HL-60 (cell line): ENCODE measurements around the gene DNAJC24.
A peak's percentile ranks its signal among the peaks of the same experiment; 100 is the strongest.

Source experiments
- DNase-seq, 2 experiments: peaks; one replicate each; pipeline ENCODE4 v3.0.0-alpha.2; 2010 to 2020; ENCODE audit warnings: low read depth in 1 of 2, low spot score in 1 of 2
- H3K27ac ChIP-seq: fragments of 250-450 bp; sonication (Bioruptor Pico); replicated peaks from 2 replicates; pipeline ENCODE4 v1.5.1; 2020; ENCODE audit warnings: mild to moderate bottlenecking, moderate library complexity
- H3K27me3 ChIP-seq: fragments of 250-450 bp; sonication (Bioruptor Pico); 2 replicates; pipeline ENCODE4 v1.5.1; 2021; ENCODE audit warnings: mild to moderate bottlenecking, moderate library complexity; ENCODE audit not compliant: insufficient read depth, poor library complexity, severe bottlenecking
- H3K4me3 ChIP-seq: replicated peaks from 2 replicates; pipeline ENCODE4 v1.5.1; 2011; ENCODE audit warnings: mild to moderate bottlenecking, control low read depth, low read length; ENCODE audit not compliant: insufficient read depth
- CTCF ChIP-seq: IDR thresholded peaks from one replicate; pipeline ENCODE4 v1.5.1; 2011; ENCODE audit warnings: low read length, control low read depth, inconsistent platforms; ENCODE audit not compliant: insufficient read depth
- GABPA ChIP-seq: IDR thresholded peaks from 2 replicates; pipeline ENCODE4 v1.6.1; 2012; ENCODE audit warnings: low read depth
- POLR2AphosphoS5 ChIP-seq: IDR thresholded peaks from 2 replicates; pipeline ENCODE4 v1.6.1; 2012; ENCODE audit warnings: low read depth
- REST ChIP-seq: IDR thresholded peaks from 2 replicates; pipeline ENCODE4 v1.6.1; 2012; ENCODE audit warnings: low read depth; ENCODE audit not compliant: insufficient replicate concordance
- SPI1 ChIP-seq: IDR thresholded peaks from 2 replicates; pipeline ENCODE4 v1.6.1; 2012; ENCODE audit warnings: low read depth, mild to moderate bottlenecking, borderline replicate concordance

DNAJC24 gene

GRCh38 chr11:31397239-31397834, 27.7 kb downstream of the DNAJC24 start:
- DNase-seq = no peak
- Histone ChIP-seq H3K4me3 (no peak overlapping the region), H3K27me3 (no peaks in the 10 kb centered on the region), H3K27ac (no peak overlapping the region)
- TF ChIP-seq REST (no peak), CTCF (peak; percentile 34), POLR2AphosphoS5 (no peak), GABPA (no peak), SPI1 (no peak)

GRCh38 chr11:31404614-31405013, 35.0 kb downstream of the DNAJC24 start:
- no peaks in the 10 kb centered on the region for H3K27me3 ChIP-seq
- no peak overlapping the region for H3K4me3 ChIP-seq
- TF ChIP-seq GABPA = no peak
- TF ChIP-seq CTCF = no peak
- TF ChIP-seq POLR2AphosphoS5 = no peak
- TF ChIP-seq REST = no peak
- TF ChIP-seq SPI1 = no peak
- H3K27ac ChIP-seq = no peak overlapping the region
- no peak for DNase-seq

GRCh38 chr11:31408201-31408600, 38.5 kb downstream of the DNAJC24 start:
- no peak for TF ChIP-seq GABPA
- no peak for TF ChIP-seq POLR2AphosphoS5
- no peak for TF ChIP-seq CTCF
- Histone ChIP-seq H3K4me3 (no peak overlapping the region), H3K27ac (no peak overlapping the region), H3K27me3 (no peaks in the 10 kb centered on the region)
- no peak for DNase-seq

GRCh38 chr11:31412946-31413345, 43.3 kb downstream of the DNAJC24 start:
- no peak for DNase-seq
- TF ChIP-seq SPI1 (no peak), REST (no peak)
- H3K27ac ChIP-seq = no peak overlapping the region
- H3K4me3 ChIP-seq = no peak overlapping the region
- H3K27me3 ChIP-seq = no peaks in the 10 kb centered on the region
